Transverse colon (tissue), 4 donors: ENCODE results near the gene ULK4.

Source experiments
- POLR2AphosphoS5 ChIP-seq, 3 donors: sonication (generic); formaldehyde crosslinking; IDR thresholded peaks; one replicate each; pipeline ENCODE4 v1.6.1; 2016; ENCODE audit warnings: antibody characterized with exemption in 3 of 3
- TF ChIP-seq, protein P1 (sequence below), 5 experiments: fragments of 200-600 bp in 3 of 5; fragments of 450-650 bp in 2 of 5; sonication (generic) in 3 of 5; IDR thresholded peaks; 1 replicate in 2 of 5; 2 replicates in 3 of 5; pipeline ENCODE4 v1.5.1; 2016 to 2017; ENCODE audit warnings: antibody characterized with exemption in 5 of 5, inconsistent platforms in 3 of 5, mild to moderate bottlenecking in 2 of 5, moderate library complexity in 1 of 5

DNA sequence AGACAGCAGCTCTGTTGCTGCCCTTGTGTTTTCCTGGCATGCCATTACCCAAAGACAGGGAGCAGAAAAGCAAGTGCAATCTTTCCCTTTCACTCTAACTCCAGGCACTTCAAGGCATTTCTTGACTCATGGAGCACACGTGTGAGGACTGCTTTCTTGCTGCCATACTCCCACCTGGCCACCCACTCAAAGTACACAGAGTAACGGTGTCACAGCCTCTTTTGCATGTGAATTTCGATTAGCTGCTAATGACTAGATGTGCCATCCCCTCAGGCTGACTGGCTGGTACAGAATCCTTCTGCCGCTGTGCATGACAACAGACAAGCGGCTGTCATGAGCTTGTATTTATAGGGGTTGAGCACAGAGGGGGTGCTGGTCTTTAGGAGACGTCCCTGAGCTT is 382.0 kb downstream of the ULK4 start:
- TF ChIP-seq, protein P1, sequence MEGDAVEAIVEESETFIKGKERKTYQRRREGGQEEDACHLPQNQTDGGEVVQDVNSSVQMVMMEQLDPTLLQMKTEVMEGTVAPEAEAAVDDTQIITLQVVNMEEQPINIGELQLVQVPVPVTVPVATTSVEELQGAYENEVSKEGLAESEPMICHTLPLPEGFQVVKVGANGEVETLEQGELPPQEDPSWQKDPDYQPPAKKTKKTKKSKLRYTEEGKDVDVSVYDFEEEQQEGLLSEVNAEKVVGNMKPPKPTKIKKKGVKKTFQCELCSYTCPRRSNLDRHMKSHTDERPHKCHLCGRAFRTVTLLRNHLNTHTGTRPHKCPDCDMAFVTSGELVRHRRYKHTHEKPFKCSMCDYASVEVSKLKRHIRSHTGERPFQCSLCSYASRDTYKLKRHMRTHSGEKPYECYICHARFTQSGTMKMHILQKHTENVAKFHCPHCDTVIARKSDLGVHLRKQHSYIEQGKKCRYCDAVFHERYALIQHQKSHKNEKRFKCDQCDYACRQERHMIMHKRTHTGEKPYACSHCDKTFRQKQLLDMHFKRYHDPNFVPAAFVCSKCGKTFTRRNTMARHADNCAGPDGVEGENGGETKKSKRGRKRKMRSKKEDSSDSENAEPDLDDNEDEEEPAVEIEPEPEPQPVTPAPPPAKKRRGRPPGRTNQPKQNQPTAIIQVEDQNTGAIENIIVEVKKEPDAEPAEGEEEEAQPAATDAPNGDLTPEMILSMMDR (IDR thresholded peaks at IDR 0.05) = no peak
- TF ChIP-seq POLR2AphosphoS5 (IDR thresholded peaks at IDR 0.05) = no peak
